Measurements from ENCODE around the gene EGLN1.
A peak's percentile ranks its signal among the peaks of the same experiment; 100 is the strongest.

EGLN1 gene

GRCh38 chr1:231327617-231328016, 94.5 kb downstream of the EGLN1 start:
- no peak for DNase-seq (ENCODE audit: low spot score)

GRCh38 chr1:231326248-231326647, 95.8 kb downstream of the EGLN1 start:
- DNase-seq (ENCODE audit: low spot score), result no peak

GRCh38 chr1:231324660-231325059, 97.4 kb downstream of the EGLN1 start:
- DNase-seq (ENCODE audit: low spot score), result no peak

- DNase-seq (ENCODE audit: low spot score), result no peak
Observed at GRCh38 chr1:231322880-231323530, 99.1 kb downstream of the EGLN1 start.

- DNase-seq (ENCODE audit: low spot score), result no peak
Observed at GRCh38 chr1:231319080-231319479, 103.0 kb downstream of the EGLN1 start.

- DNase-seq (ENCODE audit: low spot score), result no peak
Observed at GRCh38 chr1:231318568-231318967, 103.5 kb downstream of the EGLN1 start.

GRCh38 chr1:231318015-231318355, 104.1 kb downstream of the EGLN1 start:
- DNase-seq (ENCODE audit: low spot score), result no peak

GRCh38 chr1:231317306-231318014, 104.6 kb downstream of the EGLN1 start:
- DNase-seq (ENCODE audit: low spot score), result no peak

GRCh38 chr1:231315887-231316286, 106.2 kb downstream of the EGLN1 start:
- DNase-seq (ENCODE audit: low spot score), result peak; percentile 40

Measured in HuH-7.5 (cell line).